KMS-11 (cell line): ENCODE measurements around the gene RTEL1.

Experiments
- H2AFZ ChIP-seq: fragments of 200-600 bp; sonication (generic); 2 replicates; pipeline ENCODE4 v1.6.1; 2016; ENCODE audit warnings: antibody characterized with exemption, mixed run types, low read depth
- H3K27ac ChIP-seq: fragments of 200-600 bp; sonication (generic); 2 replicates; pipeline ENCODE4 v1.6.1; 2016; ENCODE audit warnings: mild to moderate bottlenecking, mixed run types
- H3K27me3 ChIP-seq: fragments of 200-600 bp; sonication (generic); 2 replicates; pipeline ENCODE4 v1.6.1; 2017; ENCODE audit warnings: mild to moderate bottlenecking, low read depth, mixed run types, moderate library complexity; ENCODE audit not compliant: insufficient read depth
- H3K36me3 ChIP-seq: fragments of 200-600 bp; sonication (generic); 2 replicates; pipeline ENCODE4 v1.6.1; 2017; ENCODE audit warnings: mild to moderate bottlenecking, mixed run types; ENCODE audit not compliant: insufficient read depth
- H3K4me1 ChIP-seq: fragments of 200-600 bp; sonication (generic); 2 replicates; pipeline ENCODE4 v1.6.1; 2016; ENCODE audit warnings: mild to moderate bottlenecking, low read depth, mixed run types; ENCODE audit not compliant: poor library complexity, severe bottlenecking
- H3K4me2 ChIP-seq: fragments of 200-600 bp; sonication (generic); 2 replicates; pipeline ENCODE4 v1.7.0; 2016; ENCODE audit warnings: mild to moderate bottlenecking, mixed run types
- H3K4me3 ChIP-seq: fragments of 200-600 bp; sonication (generic); IDR thresholded peaks from 2 replicates; pipeline ENCODE4 v1.6.1; 2017; ENCODE audit warnings: low read depth, low read length, mixed read lengths; ENCODE audit not compliant: insufficient read depth
- H3K79me2 ChIP-seq: fragments of 200-600 bp; sonication (generic); 2 replicates; pipeline ENCODE4 v1.6.1; 2016; ENCODE audit warnings: low read depth, mixed run types; ENCODE audit not compliant: insufficient read depth
- H3K9ac ChIP-seq: fragments of 200-600 bp; sonication (generic); 2 replicates; pipeline ENCODE4 v1.6.1; 2016; ENCODE audit warnings: mild to moderate bottlenecking, mixed run types
- H4K20me1 ChIP-seq: fragments of 200-600 bp; sonication (generic); 2 replicates; pipeline ENCODE4 v1.6.1; 2016; ENCODE audit warnings: mild to moderate bottlenecking, mixed run types; ENCODE audit not compliant: insufficient read depth
- TF ChIP-seq, protein P1 (sequence below): fragments of 200-600 bp; sonication (generic); conservative IDR thresholded peaks from 2 replicates; pipeline ENCODE4 v1.6.1; 2017; ENCODE audit warnings: low read depth, mild to moderate bottlenecking, antibody characterized with exemption, low read length, moderate library complexity, mixed read lengths

The RTEL1 gene

DNA sequence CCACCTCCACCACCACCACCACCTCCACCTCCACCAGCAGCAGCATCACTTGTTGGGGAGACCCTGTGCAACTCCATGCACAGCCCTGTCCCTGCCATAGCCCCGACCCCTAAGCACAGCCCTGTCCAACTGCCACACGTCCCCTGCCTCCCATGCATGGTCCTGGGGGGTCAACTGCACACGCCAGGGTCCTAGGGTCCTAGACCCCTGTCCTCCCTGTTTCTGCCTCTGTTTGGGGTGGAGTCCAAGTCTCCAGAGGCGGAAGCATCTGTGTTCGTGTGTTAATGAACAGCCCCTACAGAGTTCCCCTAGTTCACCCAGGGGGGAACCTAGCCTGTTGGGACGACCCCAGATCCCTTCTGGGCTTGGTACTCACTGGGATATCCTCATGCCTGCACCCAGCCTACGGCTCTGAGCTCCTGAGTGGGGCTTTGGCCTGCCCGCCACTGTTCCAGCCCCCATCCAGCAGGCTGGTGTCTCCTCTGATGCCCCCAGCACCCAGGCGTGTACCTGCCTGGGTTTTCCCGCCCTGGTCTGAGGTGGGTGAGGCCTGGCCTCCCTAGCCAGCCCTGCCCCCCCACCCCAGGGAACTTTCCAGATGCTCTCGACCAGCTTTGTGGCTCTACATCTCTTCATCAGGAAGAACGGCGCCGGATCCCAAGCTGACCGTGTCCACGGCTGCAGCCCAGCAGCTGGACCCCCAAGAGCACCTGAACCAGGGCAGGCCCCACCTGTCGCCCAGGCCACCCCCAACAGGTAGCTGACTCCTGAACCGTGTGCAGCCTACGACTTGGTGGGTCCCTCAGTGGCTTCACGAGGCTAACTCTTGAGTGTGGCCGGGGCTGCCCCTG is 35.8 kb downstream of the RTEL1 start:
- no peak overlapping the region for H3K4me2 ChIP-seq
- H4K20me1 ChIP-seq, result no peaks in the 10 kb centered on the region
- H2AFZ ChIP-seq, result no peak overlapping the region
- no peaks in the 10 kb centered on the region for H3K36me3 ChIP-seq
- H3K27me3 ChIP-seq, result no peaks in the 10 kb centered on the region; the same call in 1 of the 2 replicates
- H3K27ac ChIP-seq, result no peak overlapping the region
- no peaks in the 10 kb centered on the region for H3K4me1 ChIP-seq
- no peaks in the 10 kb centered on the region for H3K79me2 ChIP-seq
- no peak overlapping the region for H3K9ac ChIP-seq
- H3K4me3 ChIP-seq, result no peak overlapping the region
- TF ChIP-seq, protein P1, sequence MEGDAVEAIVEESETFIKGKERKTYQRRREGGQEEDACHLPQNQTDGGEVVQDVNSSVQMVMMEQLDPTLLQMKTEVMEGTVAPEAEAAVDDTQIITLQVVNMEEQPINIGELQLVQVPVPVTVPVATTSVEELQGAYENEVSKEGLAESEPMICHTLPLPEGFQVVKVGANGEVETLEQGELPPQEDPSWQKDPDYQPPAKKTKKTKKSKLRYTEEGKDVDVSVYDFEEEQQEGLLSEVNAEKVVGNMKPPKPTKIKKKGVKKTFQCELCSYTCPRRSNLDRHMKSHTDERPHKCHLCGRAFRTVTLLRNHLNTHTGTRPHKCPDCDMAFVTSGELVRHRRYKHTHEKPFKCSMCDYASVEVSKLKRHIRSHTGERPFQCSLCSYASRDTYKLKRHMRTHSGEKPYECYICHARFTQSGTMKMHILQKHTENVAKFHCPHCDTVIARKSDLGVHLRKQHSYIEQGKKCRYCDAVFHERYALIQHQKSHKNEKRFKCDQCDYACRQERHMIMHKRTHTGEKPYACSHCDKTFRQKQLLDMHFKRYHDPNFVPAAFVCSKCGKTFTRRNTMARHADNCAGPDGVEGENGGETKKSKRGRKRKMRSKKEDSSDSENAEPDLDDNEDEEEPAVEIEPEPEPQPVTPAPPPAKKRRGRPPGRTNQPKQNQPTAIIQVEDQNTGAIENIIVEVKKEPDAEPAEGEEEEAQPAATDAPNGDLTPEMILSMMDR, result no peak

DNA sequence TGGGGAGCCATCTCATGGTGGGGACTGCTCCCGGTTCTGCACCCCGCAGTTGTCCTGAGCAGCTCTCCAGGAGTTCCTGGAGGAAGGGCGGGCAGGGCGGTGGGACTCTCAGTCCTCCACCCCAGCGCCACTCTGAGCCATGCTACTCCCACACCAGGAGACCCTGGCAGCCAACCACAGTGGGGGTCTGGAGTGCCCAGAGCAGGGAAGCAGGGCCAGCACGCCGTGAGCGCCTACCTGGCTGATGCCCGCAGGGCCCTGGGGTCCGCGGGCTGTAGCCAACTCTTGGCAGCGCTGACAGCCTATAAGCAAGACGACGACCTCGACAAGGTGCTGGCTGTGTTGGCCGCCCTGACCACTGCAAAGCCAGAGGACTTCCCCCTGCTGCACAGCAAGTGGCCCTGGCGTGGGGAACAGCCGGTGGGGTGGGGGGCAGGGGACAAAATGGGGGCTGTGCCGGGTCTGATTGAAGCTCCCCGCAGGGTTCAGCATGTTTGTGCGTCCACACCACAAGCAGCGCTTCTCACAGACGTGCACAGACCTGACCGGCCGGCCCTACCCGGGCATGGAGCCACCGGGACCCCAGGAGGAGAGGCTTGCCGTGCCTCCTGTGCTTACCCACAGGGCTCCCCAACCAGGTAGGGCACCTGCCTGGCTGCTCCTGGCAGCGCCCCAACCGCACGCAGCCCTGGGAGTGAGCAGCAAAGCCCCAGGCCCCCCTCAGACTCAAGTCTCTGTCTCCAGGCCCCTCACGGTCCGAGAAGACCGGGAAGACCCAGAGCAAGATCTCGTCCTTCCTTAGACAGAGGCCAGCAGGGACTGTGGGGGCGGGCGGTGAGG is 36.7 kb downstream of the RTEL1 start:
- Histone ChIP-seq H3K79me2 (no peaks in the 10 kb centered on the region), H3K36me3 (no peaks in the 10 kb centered on the region), H3K9ac (no peak overlapping the region), H3K27me3 (no peaks in the 10 kb centered on the region; the same call in 1 of the 2 replicates), H3K4me1 (no peaks in the 10 kb centered on the region), H2AFZ (no peak overlapping the region), H3K4me2 (no peak overlapping the region), H3K27ac (no peak overlapping the region), H3K4me3 (no peak overlapping the region), H4K20me1 (no peaks in the 10 kb centered on the region)
- TF ChIP-seq, protein P1, result no peak

GRCh38 chr20:63695424-63696305 is 37.6 kb downstream of the RTEL1 start:
- H3K9ac ChIP-seq, result no peak overlapping the region

GRCh38 chr20:63696306-63696627 is 38.2 kb downstream of the RTEL1 start:
- H3K27ac ChIP-seq, result no peak overlapping the region
- no peak overlapping the region for H3K4me2 ChIP-seq
- TF ChIP-seq, protein P1, result no peak
- H3K4me3 ChIP-seq, result no peak overlapping the region
- H3K36me3 ChIP-seq, result no peaks in the 10 kb centered on the region
- H3K9ac ChIP-seq, result no peak overlapping the region
- no peaks in the 10 kb centered on the region for H3K4me1 ChIP-seq
- no peaks in the 10 kb centered on the region for H3K79me2 ChIP-seq
- no peaks in the 10 kb centered on the region for H4K20me1 ChIP-seq
- no peak overlapping the region for H2AFZ ChIP-seq
- H3K27me3 ChIP-seq, result no peaks in the 10 kb centered on the region; the same call in 1 of the 2 replicates

More at GRCh38 chr20:63695424-63696305, 37.6 kb downstream of the RTEL1 start:
- no peaks in the 10 kb centered on the region for H3K79me2 ChIP-seq
- TF ChIP-seq, protein P1, result no peak
- H3K4me1 ChIP-seq, result no peaks in the 10 kb centered on the region
- H3K27ac ChIP-seq, result no peak overlapping the region
- no peak overlapping the region for H3K4me2 ChIP-seq
- no peak overlapping the region for H2AFZ ChIP-seq
- no peaks in the 10 kb centered on the region for H3K36me3 ChIP-seq
- H3K27me3 ChIP-seq, result no peaks in the 10 kb centered on the region; the same call in 1 of the 2 replicates
- H3K4me3 ChIP-seq, result no peak overlapping the region
- no peaks in the 10 kb centered on the region for H4K20me1 ChIP-seq
